Astrocyte of the cerebellum (primary cell): ENCODE data around the gene GNG2.

Experiments used
- DNase-seq: peaks from one replicate; pipeline ENCODE4 v3.0.0-alpha.2; 2011; ENCODE audit warnings: low read depth
- H3K4me3 ChIP-seq: 2 replicates; pipeline ENCODE4 v1.5.1; 2011; ENCODE audit warnings: mild to moderate bottlenecking, low read depth, low read length, moderate library complexity
- CTCF ChIP-seq: IDR thresholded peaks from 2 replicates; pipeline ENCODE4 v1.5.1; 2012; ENCODE audit warnings: low read length, low read depth, moderate library complexity, mild to moderate bottlenecking; ENCODE audit errors: missing control alignments
- in situ Hi-C: cut with HindIII; loops from 2 replicates; pipeline ENCODE4 v1.10.0; 2017; ENCODE audit warnings: low sequenced_read_pairs

The GNG2 gene

DNA sequence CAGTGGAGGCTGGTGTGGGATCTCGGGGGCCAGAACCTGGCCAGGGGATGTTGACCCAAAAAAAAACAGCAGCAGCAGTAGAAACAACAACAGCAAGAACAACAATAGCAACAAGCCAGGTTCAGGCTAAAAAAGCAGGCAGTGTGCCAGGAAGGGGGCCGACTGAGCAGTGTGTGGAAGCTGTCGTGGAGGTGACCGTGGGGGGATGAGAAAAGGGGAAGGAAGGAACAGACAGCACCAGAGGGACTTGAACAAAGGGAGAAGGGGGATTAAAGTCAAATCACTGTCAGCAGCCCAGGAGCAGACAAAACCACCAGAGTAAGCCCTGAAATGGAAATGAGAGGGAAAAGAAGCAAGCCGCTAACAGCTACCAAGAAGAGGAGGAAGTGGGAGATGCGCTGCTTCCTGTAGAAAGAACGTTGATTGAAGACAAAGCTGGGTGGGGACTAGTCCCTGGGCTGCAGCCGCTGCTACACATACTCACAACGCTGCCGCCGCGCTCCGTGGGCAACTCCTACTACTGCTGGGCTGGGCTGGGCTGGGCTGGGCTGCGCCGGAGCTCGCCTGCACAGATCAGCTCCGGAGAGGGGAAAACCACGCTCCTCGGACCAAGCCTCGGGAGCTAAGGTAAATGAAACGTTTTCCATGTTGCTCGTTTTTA, at the start of gene GNG2:
Gene GNG2, plus strand, starts transcription at position 449 of the 661 bp plus-strand sequence. CDS start 90,067 bp downstream, outside the sequence.
- DNase-seq = no peak
- peak within 1 kb of the TSS; percentile 64 for H3K4me3 ChIP-seq
- in situ Hi-C loops = no loop called here
- TF ChIP-seq CTCF = no peak

GRCh38 chr14:51811706-51812105, 48.7 kb upstream of the GNG2 start:
- in situ Hi-C loops = no loop called here
- no peak for TF ChIP-seq CTCF
- DNase-seq = no peak

GRCh38 chr14:51816031-51816430, 44.4 kb upstream of the GNG2 start:
- H3K4me3 ChIP-seq = no peak overlapping the region
- in situ Hi-C loops = no loop called here
- DNase-seq = no peak
- TF ChIP-seq CTCF = no peak

More at GRCh38 chr14:51811706-51812105, 48.7 kb upstream of the GNG2 start:
- no peak overlapping the region for H3K4me3 ChIP-seq

GRCh38 chr14:51817326-51817725, 43.1 kb upstream of the GNG2 start:
- no peak overlapping the region for H3K4me3 ChIP-seq
- DNase-seq = no peak
- no peak for TF ChIP-seq CTCF
- in situ Hi-C loops = no loop called here

GRCh38 chr14:51818748-51819380, 41.5 kb upstream of the GNG2 start:
- H3K4me3 ChIP-seq = no peak overlapping the region
- TF ChIP-seq CTCF = no peak
- no peak for DNase-seq
- in situ Hi-C loops = no loop called here

DNA sequence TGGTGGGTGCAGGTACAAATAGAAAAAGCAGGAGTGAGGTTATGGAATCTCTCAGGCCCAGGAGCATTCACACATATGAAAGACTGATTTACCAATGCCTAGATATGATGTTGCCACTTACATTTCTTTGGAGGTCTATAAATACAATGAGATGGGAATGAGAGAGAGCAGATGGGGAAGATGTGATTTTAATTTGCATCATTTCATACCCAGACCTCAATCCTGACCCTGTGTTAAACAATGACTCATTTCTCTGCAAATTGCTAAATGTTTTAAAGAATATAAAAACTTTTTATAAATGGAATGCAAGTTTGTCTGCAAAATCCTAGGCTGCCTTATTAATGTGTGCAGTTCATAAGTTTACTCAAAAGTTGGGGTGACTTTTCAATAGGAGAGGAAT, 38.6 kb upstream of the GNG2 start:
- H3K4me3 ChIP-seq = no peak overlapping the region
- in situ Hi-C loops = no loop called here
- TF ChIP-seq CTCF = no peak
- no peak for DNase-seq
